ENCODE results near the gene AGBL3. TPM values are rescaled to one million over a fixed set of nuclear protein-coding genes. Genes with fewer than 3 reads are reported as not detected.

The AGBL3 gene
- total and polyA plus RNA-seq, 9 of the 15 experiments (the other 6 are each of a cell fraction or from before 2014, with no cell fraction given), result 0.54 to 2.9 (median 1.7) TPM

GRCh38 chr7:135147341-135147898 lies 161.1 kb downstream of the AGBL3 start (continued):
- no peak for TF ChIP-seq PHF20 (IDR thresholded peaks at IDR 0.05; ENCODE audit: partially characterized antibody)
- TF ChIP-seq DPF2 (IDR thresholded peaks at IDR 0.05), result no peak
- no peak for TF ChIP-seq PHF8 (IDR thresholded peaks at IDR 0.05; ENCODE audit: borderline replicate concordance, low read length)
- TF ChIP-seq, protein P1, sequence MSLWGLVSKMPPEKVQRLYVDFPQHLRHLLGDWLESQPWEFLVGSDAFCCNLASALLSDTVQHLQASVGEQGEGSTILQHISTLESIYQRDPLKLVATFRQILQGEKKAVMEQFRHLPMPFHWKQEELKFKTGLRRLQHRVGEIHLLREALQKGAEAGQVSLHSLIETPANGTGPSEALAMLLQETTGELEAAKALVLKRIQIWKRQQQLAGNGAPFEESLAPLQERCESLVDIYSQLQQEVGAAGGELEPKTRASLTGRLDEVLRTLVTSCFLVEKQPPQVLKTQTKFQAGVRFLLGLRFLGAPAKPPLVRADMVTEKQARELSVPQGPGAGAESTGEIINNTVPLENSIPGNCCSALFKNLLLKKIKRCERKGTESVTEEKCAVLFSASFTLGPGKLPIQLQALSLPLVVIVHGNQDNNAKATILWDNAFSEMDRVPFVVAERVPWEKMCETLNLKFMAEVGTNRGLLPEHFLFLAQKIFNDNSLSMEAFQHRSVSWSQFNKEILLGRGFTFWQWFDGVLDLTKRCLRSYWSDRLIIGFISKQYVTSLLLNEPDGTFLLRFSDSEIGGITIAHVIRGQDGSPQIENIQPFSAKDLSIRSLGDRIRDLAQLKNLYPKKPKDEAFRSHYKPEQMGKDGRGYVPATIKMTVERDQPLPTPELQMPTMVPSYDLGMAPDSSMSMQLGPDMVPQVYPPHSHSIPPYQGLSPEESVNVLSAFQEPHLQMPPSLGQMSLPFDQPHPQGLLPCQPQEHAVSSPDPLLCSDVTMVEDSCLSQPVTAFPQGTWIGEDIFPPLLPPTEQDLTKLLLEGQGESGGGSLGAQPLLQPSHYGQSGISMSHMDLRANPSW (CRISPR knock-in tag; IDR thresholded peaks at IDR 0.05), result no peak
- peak; percentile 65; the same call in 1 of the 2 replicates for TF ChIP-seq MTA1 (IDR thresholded peaks at IDR 0.05; ENCODE audit: borderline replicate concordance)
- TF ChIP-seq ZFP30 (CRISPR knock-in tag; IDR thresholded peaks at IDR 0.05; ENCODE audit: borderline replicate concordance), result no peak
- TF ChIP-seq MEIS2 (IDR thresholded peaks at IDR 0.05; ENCODE audit: partially characterized antibody), result no peak
- TF ChIP-seq TFAP4 (CRISPR knock-in tag; IDR thresholded peaks at IDR 0.05; ENCODE audit: borderline replicate concordance), result no peak
- no peak for TF ChIP-seq NFATC3 (IDR thresholded peaks at IDR 0.05)
- no peak for TF ChIP-seq NR2C2 (CRISPR knock-in tag; IDR thresholded peaks at IDR 0.05)
- no peak for TF ChIP-seq NR2C2 (tag; IDR thresholded peaks at IDR 0.05)
- TF ChIP-seq ZNF146 (CRISPR knock-in tag; IDR thresholded peaks at IDR 0.05; ENCODE audit: unreplicated experiment), result no peak
- TF ChIP-seq CC2D1A (IDR thresholded peaks at IDR 0.05), result peak; percentile 88; the same call in 1 of the 2 replicates
- TF ChIP-seq FOXJ3 (CRISPR knock-in tag; IDR thresholded peaks at IDR 0.05), result no peak
- TF ChIP-seq, protein P2, sequence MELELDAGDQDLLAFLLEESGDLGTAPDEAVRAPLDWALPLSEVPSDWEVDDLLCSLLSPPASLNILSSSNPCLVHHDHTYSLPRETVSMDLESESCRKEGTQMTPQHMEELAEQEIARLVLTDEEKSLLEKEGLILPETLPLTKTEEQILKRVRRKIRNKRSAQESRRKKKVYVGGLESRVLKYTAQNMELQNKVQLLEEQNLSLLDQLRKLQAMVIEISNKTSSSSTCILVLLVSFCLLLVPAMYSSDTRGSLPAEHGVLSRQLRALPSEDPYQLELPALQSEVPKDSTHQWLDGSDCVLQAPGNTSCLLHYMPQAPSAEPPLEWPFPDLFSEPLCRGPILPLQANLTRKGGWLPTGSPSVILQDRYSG (tag; conservative IDR thresholded peaks at IDR 0.05; ENCODE audit: low read depth), result peak; percentile 59; the same call in 1 of the 2 replicates
- TF ChIP-seq ZEB2 (IDR thresholded peaks at IDR 0.05), result 0 out of 2 replicates have a peak, but pooled peaks have one; percentile 14
- TF ChIP-seq TARDBP (IDR thresholded peaks at IDR 0.05), result no peak
- TF ChIP-seq ZNF24 (IDR thresholded peaks at IDR 0.05), result no peak
- 0 out of 4 replicates have a peak, but pooled peaks of 1 of the 2 experiments have one; percentile 11 for TF ChIP-seq NRF1 (conservative IDR thresholded peaks at IDR 0.05 in 1 of 2, IDR thresholded peaks at IDR 0.05 in 1 of 2)
- no peak for TF ChIP-seq NCOA2 (IDR thresholded peaks at IDR 0.05; ENCODE audit: partially characterized antibody in 2 of 2)
- TF ChIP-seq NFRKB (IDR thresholded peaks at IDR 0.05; ENCODE audit: low read depth), result peak; percentile 69
- TF ChIP-seq GATAD2A (IDR thresholded peaks at IDR 0.05), result no peak
- TF ChIP-seq BHLHE40 (IDR thresholded peaks at IDR 0.05; ENCODE audit: low read length), result peak; percentile 38; the same call in 1 of the 2 replicates
- no peak for TF ChIP-seq PREB (CRISPR knock-in tag; IDR thresholded peaks at IDR 0.05)
- no peak for TF ChIP-seq FOXO4 (CRISPR knock-in tag; IDR thresholded peaks at IDR 0.05)
